Astrocyte of the spinal cord (primary cell): ENCODE data around the gene FLOT2.
"Not testable (repeated sequence)": the region's sequence is repeated elsewhere in the genome, so short reads cannot be mapped to it uniquely, and the experiment has no call there.

Source experiments
- DNase-seq: peaks from one replicate; pipeline ENCODE4 v3.0.0; 2011; ENCODE audit warnings: low read depth, low spot score
- H3K4me3 ChIP-seq: 2 replicates; pipeline ENCODE4 v1.5.1; 2011; ENCODE audit warnings: low read depth, mild to moderate bottlenecking, low read length, moderate library complexity
- CTCF ChIP-seq: IDR thresholded peaks from 2 replicates; pipeline ENCODE4 v1.5.1; 2012; ENCODE audit warnings: low read depth, mild to moderate bottlenecking, low read length, inconsistent platforms
- in situ Hi-C: cut with HindIII; loops from 2 replicates; pipeline ENCODE4 v1.10.0; 2017; ENCODE audit warnings: low sequenced_read_pairs

Gene FLOT2

GRCh38 chr17:28881533-28882056 lies 15.9 kb downstream of the FLOT2 start:
- TF ChIP-seq CTCF, result no peak
- no peak overlapping the region for H3K4me3 ChIP-seq
- no peak for DNase-seq
- in situ Hi-C loops, result no loop called here

- in situ Hi-C loops, result no loop called here
- TF ChIP-seq CTCF, result no peak
- DNase-seq, result no peak
- H3K4me3 ChIP-seq, result no peak overlapping the region
These were observed 17.0 kb downstream of the FLOT2 start for GRCh38 chr17:28880572-28880945.

GRCh38 chr17:28879886-28880571 lies 17.5 kb downstream of the FLOT2 start:
- DNase-seq, result no peak
- no peak for TF ChIP-seq CTCF
- no peak overlapping the region for H3K4me3 ChIP-seq
- in situ Hi-C loops, result no loop called here

- DNase-seq, result peak; percentile 44
- in situ Hi-C loops, result no loop called here
- TF ChIP-seq CTCF, result peak; percentile 68
- no peak overlapping the region for H3K4me3 ChIP-seq
These were observed 18.6 kb downstream of the FLOT2 start for GRCh38 chr17:28878981-28879380.

GRCh38 chr17:28878158-28878910 lies 19.2 kb downstream of the FLOT2 start:
- no peak overlapping the region for H3K4me3 ChIP-seq
- in situ Hi-C loops, result no loop called here
- DNase-seq, result no peak
- no peak for TF ChIP-seq CTCF

- H3K4me3 ChIP-seq, DNase-seq, in situ Hi-C loops: not testable (repeated sequence)
These were observed 20.3 kb downstream of the FLOT2 start for GRCh38 chr17:28877150-28877711.
